ENCODE results near the gene SPATC1L. TPM values are rescaled to one million over a fixed set of nuclear protein-coding genes. Genes with fewer than 3 reads are reported as not detected.

SPATC1L gene
- total RNA-seq, 1 donor from 2014 or later: 13.9 TPM

GRCh38 chr21:46211786-46212720 lies 27.8 kb upstream of the SPATC1L start:
- intact Hi-C loops (cut with micrococcal nuclease): no loop called here

GRCh38 chr21:46211376-46211775 lies 27.1 kb upstream of the SPATC1L start:
- no peak for DNase-seq (ENCODE audit: low spot score)
- Mint-ChIP-seq H3K4me3 (ENCODE audit: low read depth) (no peak overlapping the region), H3K36me3 (ENCODE audit: low read depth) (peaks cover 16% of the 10 kb centered on the region), H3K9me3 (no peaks in the 10 kb centered on the region), H3K27me3 (ENCODE audit: low read depth) (no peaks in the 10 kb centered on the region), H3K27ac (no peak overlapping the region), H3K4me1 (ENCODE audit: low read depth) (no peaks in the 10 kb centered on the region)
- intact Hi-C loops (cut with micrococcal nuclease): no loop called here

More at GRCh38 chr21:46211786-46212720, 27.8 kb upstream of the SPATC1L start:
- H3K4me1 Mint-ChIP-seq (ENCODE audit: low read depth): no peaks in the 10 kb centered on the region
- H3K27ac Mint-ChIP-seq: no peak overlapping the region
- H3K27me3 Mint-ChIP-seq (ENCODE audit: low read depth): no peaks in the 10 kb centered on the region
- no peaks in the 10 kb centered on the region for H3K9me3 Mint-ChIP-seq
- DNase-seq (ENCODE audit: low spot score): no peak
- peaks cover 16% of the 10 kb centered on the region for H3K36me3 Mint-ChIP-seq (ENCODE audit: low read depth)
- H3K4me3 Mint-ChIP-seq (ENCODE audit: low read depth): no peak overlapping the region

- intact Hi-C loops (cut with micrococcal nuclease): no loop called here
- no peak overlapping the region for H3K4me3 Mint-ChIP-seq (ENCODE audit: low read depth)
- no peak for DNase-seq (ENCODE audit: low spot score)
- peaks cover 20% of the 10 kb centered on the region for H3K36me3 Mint-ChIP-seq (ENCODE audit: low read depth)
- H3K27me3 Mint-ChIP-seq (ENCODE audit: low read depth): no peaks in the 10 kb centered on the region
- H3K27ac Mint-ChIP-seq: no peak overlapping the region
- no peaks in the 10 kb centered on the region for H3K9me3 Mint-ChIP-seq
- no peaks in the 10 kb centered on the region for H3K4me1 Mint-ChIP-seq (ENCODE audit: low read depth)
These were observed 26.3 kb upstream of the SPATC1L start for GRCh38 chr21:46210378-46211136.

- peaks cover 29% of the 10 kb centered on the region for H3K36me3 Mint-ChIP-seq (ENCODE audit: low read depth)
- H3K4me1 Mint-ChIP-seq (ENCODE audit: low read depth): no peaks in the 10 kb centered on the region
- no peak overlapping the region for H3K27ac Mint-ChIP-seq
- H3K27me3 Mint-ChIP-seq (ENCODE audit: low read depth): no peaks in the 10 kb centered on the region
- DNase-seq (ENCODE audit: low spot score): no peak
- intact Hi-C loops (cut with micrococcal nuclease): no loop called here
- H3K4me3 Mint-ChIP-seq (ENCODE audit: low read depth): no peak overlapping the region
- no peaks in the 10 kb centered on the region for H3K9me3 Mint-ChIP-seq
These were observed 24.8 kb upstream of the SPATC1L start for GRCh38 chr21:46208761-46209721.

GRCh38 chr21:46207920-46208591 lies 23.8 kb upstream of the SPATC1L start:
- peaks cover 35% of the 10 kb centered on the region for H3K36me3 Mint-ChIP-seq (ENCODE audit: low read depth)
- H3K4me3 Mint-ChIP-seq (ENCODE audit: low read depth): no peak overlapping the region
- no peak for DNase-seq (ENCODE audit: low spot score)
- H3K4me1 Mint-ChIP-seq (ENCODE audit: low read depth): peaks cover 1% of the 10 kb centered on the region
- H3K9me3 Mint-ChIP-seq: no peaks in the 10 kb centered on the region
- H3K27ac Mint-ChIP-seq: no peak overlapping the region
- H3K27me3 Mint-ChIP-seq (ENCODE audit: low read depth): no peaks in the 10 kb centered on the region
- intact Hi-C loops (cut with micrococcal nuclease): no loop called here

GRCh38 chr21:46207006-46207919 lies 23.0 kb upstream of the SPATC1L start:
- no peak overlapping the region for H3K4me3 Mint-ChIP-seq (ENCODE audit: low read depth)
- no peaks in the 10 kb centered on the region for H3K9me3 Mint-ChIP-seq
- H3K27ac Mint-ChIP-seq: no peak overlapping the region
- intact Hi-C loops (cut with micrococcal nuclease): no loop called here
- no peak for DNase-seq (ENCODE audit: low spot score)
- peaks cover 1% of the 10 kb centered on the region for H3K4me1 Mint-ChIP-seq (ENCODE audit: low read depth)
- no peaks in the 10 kb centered on the region for H3K27me3 Mint-ChIP-seq (ENCODE audit: low read depth)
- H3K36me3 Mint-ChIP-seq (ENCODE audit: low read depth): peaks cover 35% of the 10 kb centered on the region

- no peaks in the 10 kb centered on the region for H3K27me3 Mint-ChIP-seq (ENCODE audit: low read depth)
- no peak overlapping the region for H3K4me3 Mint-ChIP-seq (ENCODE audit: low read depth)
- DNase-seq (ENCODE audit: low spot score): no peak
These were observed 22.1 kb upstream of the SPATC1L start for GRCh38 chr21:46206163-46207005.

GRCh38 chr21:46205766-46206162 lies 21.5 kb upstream of the SPATC1L start:
- H3K27me3 Mint-ChIP-seq (ENCODE audit: low read depth): no peaks in the 10 kb centered on the region
- H3K27ac Mint-ChIP-seq: no peak overlapping the region
- H3K4me1 Mint-ChIP-seq (ENCODE audit: low read depth): peaks cover 1% of the 10 kb centered on the region
- intact Hi-C loops (cut with micrococcal nuclease): no loop called here
- peaks cover 36% of the 10 kb centered on the region for H3K36me3 Mint-ChIP-seq (ENCODE audit: low read depth)
- no peak overlapping the region for H3K4me3 Mint-ChIP-seq (ENCODE audit: low read depth)
- H3K9me3 Mint-ChIP-seq: no peaks in the 10 kb centered on the region
- DNase-seq (ENCODE audit: low spot score): no peak

More at GRCh38 chr21:46206163-46207005, 22.1 kb upstream of the SPATC1L start:
- H3K9me3 Mint-ChIP-seq: no peaks in the 10 kb centered on the region
- peaks cover 1% of the 10 kb centered on the region for H3K4me1 Mint-ChIP-seq (ENCODE audit: low read depth)
- H3K27ac Mint-ChIP-seq: no peak overlapping the region
- intact Hi-C loops (cut with micrococcal nuclease): no loop called here
- peaks cover 35% of the 10 kb centered on the region for H3K36me3 Mint-ChIP-seq (ENCODE audit: low read depth)

GRCh38 chr21:46205166-46205565 lies 20.9 kb upstream of the SPATC1L start:
- Mint-ChIP-seq H3K27me3 (ENCODE audit: low read depth) (no peaks in the 10 kb centered on the region), H3K9me3 (no peaks in the 10 kb centered on the region), H3K27ac (no peak overlapping the region), H3K36me3 (ENCODE audit: low read depth) (peaks cover 40% of the 10 kb centered on the region), H3K4me1 (ENCODE audit: low read depth) (peaks cover 1% of the 10 kb centered on the region), H3K4me3 (ENCODE audit: low read depth) (no peak overlapping the region)
- no peak for DNase-seq (ENCODE audit: low spot score)
- intact Hi-C loops (cut with micrococcal nuclease): no loop called here

- intact Hi-C loops (cut with micrococcal nuclease): no loop called here
- no peak for DNase-seq (ENCODE audit: low spot score)
- Mint-ChIP-seq H3K9me3 (no peaks in the 10 kb centered on the region), H3K36me3 (ENCODE audit: low read depth) (peaks cover 50% of the 10 kb centered on the region), H3K27ac (no peak overlapping the region), H3K4me1 (ENCODE audit: low read depth) (peaks cover 1% of the 10 kb centered on the region), H3K27me3 (ENCODE audit: low read depth) (no peaks in the 10 kb centered on the region), H3K4me3 (ENCODE audit: low read depth) (no peak overlapping the region)
These were observed 18.9 kb upstream of the SPATC1L start for GRCh38 chr21:46203203-46203600.

Measured in activated T-helper 2 cell treated with anti-CD3 and anti-CD28 coated beads, Interferon-gamma antibody, Interleukin-2, Interleukin-4, amounts not matched to agents 10 μg/mL and 5 μg/mL and 100 μg/mL, durations not matched to agents 14 hours and 24 hours and 36 hours (primary cell).